Stimulated activated CD4-positive, alpha-beta T cell treated with anti-CD3 and anti-CD28 coated beads, TNF-alpha, amount 100 ng/mL, for 48 hours (primary cell): Measurements from ENCODE around the gene COL9A3.
A peak's percentile ranks its signal among the peaks of the same experiment; 100 is the strongest.

Experiments
- DNase-seq, 3 donors: peaks; one replicate each; pipeline ENCODE4 v3.0.0-alpha.2; 2020; ENCODE audit warnings: low read depth in 3 of 3

COL9A3 gene

DNA sequence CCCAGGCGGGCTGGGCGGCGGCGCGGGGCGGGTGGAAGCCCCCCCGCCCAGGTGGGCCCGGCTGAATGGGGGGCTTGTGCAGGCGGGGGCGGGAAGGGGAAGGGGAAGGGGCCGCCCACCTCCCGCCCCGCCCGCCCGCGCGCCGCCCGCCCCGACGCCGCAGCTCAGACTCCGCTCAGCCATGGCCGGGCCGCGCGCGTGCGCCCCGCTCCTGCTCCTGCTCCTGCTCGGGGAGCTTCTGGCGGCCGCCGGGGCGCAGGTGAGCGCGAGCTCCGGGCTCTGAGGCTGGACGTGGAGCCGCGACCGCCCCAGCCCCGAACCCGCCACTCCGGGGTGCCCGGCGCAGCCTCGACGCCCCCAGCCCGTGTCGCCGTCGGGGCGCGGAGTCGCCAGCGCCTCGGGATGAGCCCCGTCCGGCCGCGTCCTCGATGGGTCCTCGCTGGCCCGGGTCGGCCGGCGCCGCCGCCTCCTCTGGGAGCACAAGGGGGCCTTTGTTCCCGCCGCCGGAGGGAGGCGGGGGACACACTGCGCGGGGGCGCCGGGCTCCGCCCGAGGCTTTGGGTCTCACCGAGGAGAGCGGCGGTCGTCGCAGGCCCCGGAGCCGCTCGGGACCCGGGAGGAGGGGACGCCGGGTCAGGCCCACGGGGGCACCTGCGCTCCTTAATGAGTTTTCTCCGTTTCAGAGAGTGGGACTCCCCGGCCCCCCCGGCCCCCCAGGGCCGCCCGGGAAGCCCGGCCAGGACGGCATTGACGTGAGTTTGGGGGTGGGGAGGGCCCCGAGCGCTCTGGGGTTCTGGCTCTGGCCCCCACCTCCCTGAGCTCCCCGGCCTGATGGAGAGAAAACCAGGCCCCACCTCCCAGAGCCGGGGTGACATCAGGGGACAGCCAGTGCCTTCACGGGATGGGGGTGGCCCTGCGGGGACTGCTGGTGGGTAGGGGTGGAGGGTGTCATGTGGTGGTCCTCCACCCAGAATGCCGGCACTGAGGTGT lies at the start of gene COL9A3:
COL9A3 (plus strand) TSS at position 167 of the 990 bp plus-strand sequence; CDS start at position 182, 15 bp downstream.
- DNase-seq: no peak

DNA sequence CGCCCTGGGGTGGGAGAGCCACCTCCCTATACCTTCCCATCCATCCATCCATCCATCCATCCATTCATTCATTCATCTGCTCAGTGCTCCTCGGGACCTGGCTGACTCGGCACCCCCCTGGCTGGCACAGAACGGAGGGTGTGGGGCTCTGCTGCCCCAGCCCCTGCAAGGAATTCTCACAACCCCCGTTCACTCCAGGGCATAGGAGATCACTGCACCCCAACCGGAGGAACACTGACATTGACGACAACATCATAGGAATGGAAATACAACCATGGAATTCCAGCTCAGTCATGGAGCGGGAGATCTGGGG lies 48.7 kb upstream of the COL9A3 start:
- DNase-seq: no peak

DNA sequence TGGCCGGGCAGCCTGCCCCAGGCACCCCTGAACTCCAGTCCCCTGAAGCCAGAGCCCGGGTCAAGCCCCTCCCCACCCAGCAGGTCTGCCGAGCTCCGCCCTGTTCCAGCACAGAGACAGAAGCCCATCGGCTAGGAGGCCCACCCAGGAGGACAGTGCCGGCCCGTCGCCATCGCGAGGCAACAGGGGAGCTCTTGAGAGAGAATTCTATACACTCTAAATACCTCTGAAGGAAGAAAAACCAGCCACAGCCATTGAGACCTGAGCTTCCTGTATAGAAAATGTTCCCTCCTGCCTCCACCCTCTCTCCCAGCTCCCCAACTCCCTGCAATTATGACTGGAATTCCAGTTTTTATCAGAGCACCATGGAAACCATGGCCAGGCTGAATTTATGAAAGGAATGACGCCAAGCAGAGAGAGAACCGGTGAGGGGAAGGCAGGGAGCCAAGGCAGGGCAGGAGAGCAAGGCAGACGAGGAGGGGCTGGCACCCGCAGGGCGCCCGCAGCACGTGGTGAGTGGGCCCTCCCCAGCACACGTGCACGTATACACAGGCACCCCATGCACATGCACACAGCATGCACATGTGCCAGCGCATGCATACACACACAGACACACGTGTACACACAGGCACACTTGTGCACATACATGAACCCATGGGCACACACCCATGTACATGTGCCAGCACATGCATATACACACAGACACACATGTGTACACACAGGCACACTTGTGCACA lies 48.1 kb upstream of the COL9A3 start:
- no peak for DNase-seq

DNA sequence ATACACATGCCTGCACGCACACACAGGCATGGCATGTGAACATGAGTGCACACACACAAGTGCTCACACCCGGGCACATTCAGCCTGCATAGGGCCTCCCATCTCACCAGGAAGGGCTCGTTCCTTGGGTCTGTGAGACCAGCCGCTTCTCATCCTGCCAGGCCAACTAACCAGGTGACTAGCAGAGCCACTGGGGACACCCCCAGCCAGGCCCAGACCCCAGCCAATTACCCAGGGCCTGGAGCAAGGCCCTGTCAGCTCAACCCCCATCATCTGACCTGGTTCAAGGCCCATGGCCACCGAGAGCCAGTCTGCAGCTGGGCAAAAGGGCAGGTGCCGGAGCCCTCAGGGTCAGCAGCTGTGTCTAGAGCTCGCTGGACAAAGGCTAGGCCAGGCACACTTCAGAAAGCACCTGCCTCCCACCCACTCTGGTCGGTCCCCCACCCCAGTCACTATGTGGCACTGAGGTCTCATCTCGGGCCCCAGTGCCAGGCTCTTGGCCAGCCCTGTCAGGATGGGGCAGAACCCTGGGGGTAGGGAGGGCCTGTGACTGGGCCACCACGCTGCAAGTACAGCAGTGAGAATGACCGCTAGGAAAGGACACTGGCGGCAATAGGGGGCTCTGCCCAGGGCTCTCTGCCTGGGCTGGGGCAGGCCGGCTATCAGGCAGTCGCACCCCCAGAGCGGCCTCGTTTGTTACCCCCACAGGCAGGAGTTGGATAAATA lies 47.3 kb upstream of the COL9A3 start:
- no peak for DNase-seq

DNA sequence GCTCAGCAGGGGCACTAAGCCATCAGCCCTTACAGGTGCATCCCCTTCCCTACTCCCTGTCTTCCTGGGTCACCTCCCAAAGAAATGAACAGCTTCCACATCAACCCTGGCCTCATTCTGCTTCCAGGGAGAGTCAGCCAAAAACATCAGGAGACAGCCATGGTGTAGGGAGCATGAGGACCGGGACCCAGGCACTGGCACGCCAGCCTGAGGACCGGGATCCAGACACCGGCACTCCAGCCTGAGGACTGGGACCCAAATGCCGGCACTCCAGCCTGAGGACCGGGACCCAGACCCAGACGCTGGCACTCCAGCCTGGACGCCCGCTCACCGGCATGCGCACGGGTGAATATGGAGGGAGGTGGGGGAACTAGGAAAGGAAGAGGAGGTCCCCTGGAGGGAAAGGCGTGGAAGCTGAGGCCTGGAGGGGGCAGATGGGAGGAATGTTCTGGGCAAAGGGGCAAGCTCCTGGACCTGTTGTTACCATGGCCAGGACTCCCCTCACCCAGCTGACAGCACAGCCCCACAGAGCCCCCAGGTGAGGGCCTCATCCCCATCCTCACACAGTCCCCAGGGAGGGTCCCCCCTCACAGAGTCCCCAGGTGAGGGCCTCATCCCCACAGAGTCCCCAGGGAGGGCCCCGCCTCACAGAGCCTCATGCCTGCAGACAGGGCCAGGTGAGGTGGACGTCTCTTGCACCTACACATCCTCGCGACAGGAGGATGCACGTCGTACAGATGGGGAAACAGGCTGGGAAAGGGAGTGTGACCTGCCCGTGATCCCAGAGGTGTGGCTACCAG lies 46.5 kb upstream of the COL9A3 start:
- DNase-seq: no peak

DNA sequence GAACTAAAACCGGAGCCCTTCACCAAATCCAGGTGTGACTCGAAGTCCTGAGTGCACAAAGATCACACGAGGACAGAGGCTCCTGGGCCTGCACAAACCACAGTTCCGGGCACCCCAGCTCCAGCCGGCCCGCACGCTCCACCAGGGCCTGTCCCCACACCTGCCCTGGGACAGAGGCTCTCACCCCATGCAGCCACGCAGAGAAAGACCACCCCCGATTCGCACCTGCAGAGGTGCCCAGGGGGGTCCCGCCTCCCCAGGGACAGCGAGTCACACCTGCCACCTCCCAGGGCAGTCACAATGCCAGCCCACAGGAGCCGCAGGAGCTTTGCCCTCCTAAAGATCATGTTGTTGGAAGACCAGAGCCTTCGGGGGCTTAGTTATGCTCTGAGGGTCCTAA lies 45.9 kb upstream of the COL9A3 start:
- DNase-seq: no peak

DNA sequence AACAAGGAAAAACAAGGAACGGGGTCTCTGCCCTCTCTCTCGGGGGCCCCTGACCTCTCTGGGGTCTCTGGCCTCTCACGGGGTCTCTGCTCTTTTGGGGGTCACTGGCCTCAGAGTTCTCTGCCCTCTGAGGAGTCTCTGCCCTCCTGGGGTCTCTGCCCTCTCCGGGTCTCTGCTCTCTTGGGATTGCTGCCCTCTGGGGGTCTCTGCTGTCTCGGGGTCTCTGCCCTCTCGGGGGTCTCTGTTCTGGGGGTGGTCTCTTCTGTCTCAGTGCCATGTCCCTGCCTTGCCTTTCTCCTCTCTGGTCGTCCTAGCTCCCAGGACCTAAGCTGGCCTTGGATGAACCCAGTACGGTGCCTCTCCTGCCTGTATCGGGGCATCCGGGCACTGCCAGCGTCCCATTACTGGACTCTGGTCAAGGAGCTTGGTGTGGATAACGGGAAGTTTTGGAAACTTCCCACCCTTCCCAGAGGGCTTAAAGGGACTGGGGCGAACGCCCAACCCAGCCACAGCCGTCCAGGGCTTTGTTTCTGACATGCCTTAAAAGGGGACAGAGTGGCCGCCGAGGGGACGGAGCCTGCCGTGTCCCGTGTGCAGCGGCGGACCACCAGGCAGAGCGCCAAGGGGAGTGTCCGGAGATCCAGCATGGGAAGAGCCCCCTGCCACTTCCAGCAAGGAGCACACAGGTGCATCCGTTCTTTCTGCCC lies 45.3 kb upstream of the COL9A3 start:
- DNase-seq: no peak

DNA sequence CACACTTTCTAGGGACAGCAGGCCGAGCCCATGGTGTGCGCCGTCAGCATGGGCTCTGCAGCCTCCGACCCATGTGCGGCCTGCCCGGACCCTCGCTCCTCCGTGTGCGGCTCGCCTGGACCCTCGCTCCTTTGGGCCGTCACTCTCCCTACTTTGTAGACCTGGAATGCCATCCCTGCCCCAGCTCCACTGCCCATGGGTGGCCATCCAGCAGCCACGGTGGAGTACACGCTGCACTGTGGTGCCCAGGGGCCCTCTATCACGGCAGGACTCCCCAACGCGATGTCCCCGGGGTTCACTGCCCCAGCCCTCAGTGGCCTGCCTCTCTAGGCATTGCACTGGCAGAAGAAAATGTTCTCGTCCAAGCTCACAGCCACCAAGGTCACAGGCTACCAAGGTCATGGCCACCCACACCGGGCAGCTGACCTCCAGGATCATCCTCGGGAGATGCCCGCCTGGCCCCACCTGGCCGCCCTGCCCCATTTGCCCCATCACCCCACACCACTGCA lies 44.7 kb upstream of the COL9A3 start:
- DNase-seq: no peak

DNA sequence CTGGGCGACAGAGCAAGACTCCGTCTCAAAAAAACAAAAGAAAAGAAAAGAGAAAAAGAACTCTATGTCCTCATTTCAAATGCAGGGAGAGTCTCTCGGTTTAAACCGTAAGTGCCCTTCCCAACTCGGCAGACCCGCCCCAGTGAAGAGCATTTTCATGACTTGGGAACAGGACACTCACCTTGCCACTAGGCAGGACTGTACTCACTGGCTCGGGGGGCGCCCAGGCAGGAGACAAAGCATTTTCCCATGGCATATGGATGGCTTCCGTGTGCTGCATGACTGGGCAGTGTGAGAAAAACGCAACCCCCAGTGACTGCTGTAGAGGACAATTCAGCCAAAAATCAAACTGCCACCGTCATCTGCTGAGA lies 44.2 kb upstream of the COL9A3 start:
- no peak for DNase-seq

DNA sequence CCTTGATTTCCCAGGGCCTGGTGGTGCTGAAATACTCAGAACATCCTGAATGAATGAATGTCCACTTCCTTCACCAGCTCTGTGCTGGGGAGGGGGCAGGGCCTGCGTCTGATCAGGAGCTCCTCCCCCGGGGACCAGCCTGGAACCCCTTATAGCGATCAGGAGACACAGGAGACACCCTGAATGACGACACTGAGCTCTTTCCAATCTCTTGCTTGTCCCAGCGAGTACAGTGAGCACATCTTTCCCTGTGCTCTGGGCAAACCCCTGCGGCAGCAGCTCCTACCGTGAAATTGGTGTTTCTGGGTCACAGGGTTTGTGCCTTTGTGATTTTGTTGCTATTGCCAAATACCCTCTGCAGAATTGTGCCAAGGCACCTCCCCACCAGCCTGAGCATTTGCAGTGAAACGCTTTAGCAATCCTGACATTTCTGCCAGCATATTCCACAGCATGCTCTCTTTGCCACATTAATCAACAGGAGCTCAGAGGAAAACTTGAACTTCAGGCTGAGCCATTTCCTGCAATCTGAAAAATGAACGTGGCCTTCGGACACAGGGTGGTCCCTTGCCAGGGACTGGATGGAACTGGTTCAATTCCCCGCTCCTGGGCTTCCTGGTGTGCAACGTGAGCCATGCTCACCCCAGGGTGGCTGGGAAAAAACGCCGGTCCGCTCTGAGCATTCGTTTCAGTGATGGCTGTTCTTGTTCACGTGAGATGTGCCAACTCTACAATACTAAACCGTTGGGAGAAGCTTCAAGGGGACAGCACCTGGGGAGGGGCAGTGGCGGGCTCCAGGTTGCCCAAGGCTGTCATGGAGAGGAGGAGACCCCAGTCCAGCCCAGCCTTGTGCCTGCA lies 43.6 kb upstream of the COL9A3 start:
- DNase-seq: no peak

DNA sequence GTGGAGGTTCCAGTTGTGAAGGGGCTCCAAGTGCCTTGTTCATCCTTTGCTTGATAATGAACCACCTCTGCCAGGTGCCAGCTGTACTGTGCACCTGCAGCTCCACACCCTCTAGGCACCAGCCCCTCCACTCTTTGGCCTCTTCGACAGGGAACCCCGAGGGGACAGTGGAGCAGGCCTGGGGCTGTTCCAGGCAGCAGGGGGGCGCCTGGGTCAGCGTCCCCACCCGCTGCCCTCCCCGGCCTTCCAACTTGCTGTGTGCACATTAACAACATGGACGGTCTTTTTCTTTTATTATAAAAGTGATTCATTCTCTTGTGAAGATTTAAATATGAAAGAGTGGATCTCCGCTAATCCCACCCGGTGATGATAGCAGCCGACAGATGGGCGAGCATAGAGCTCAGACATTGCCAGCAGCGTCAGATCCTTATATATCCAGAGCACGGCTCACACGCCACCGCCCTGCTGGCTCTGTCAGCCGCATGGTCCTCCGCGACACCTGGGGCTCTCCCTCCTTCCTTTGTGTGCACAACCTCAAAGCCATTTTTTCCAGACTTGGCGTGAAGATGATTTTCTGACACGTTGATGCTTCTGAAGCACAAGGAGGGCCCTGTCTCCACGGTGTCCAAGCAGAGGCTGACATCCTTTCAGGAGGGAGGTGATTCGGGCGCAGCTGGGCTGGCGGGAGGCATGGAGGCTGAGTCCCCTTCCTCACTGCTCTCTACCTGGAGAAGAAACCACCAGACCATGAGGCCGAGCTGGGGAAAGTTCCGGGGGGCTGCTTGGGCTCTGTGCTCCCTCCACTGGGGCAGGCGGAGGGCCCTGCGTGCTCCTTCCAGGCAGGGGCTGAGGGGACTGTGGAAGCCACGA lies 42.8 kb upstream of the COL9A3 start:
- no peak for DNase-seq

DNA sequence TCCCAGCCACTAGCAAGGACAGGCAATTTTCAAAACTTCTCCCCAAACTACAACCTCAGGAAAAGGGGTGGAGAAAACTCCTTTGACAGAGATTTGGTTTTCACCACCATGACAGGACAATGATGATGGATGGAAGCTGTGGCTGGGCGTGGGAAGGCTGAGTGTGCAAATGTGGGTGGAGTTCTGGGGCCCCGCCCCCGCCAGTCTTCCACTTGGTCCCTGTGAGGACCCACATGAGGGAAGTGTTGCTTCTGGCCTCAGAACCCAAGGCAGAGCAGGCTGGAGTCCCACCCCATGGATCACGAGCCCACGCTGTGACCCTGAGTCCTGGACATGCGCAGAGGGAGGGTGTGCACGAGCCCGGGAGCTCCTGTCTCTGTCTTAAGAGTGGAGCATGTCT lies 42.1 kb upstream of the COL9A3 start:
- no peak for DNase-seq

DNA sequence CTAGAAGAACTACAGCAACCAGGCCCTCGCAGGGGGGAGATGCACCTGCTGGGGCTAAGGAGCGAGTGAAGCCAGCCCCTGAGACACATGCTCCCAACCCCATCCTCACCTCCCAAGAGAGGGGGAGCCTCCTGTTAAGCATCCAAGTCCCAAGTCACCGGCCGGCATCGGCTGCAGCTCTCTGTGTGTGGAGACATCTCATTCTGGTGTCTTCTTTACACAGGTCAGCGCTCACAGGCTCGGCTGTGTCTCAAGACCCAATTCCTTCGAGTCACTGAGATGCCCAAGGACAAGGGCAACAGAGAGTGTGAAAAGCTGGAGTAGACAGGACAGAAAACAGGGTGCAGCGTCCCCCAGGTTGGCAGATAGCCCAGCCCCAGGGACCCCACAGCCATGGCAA lies 41.6 kb upstream of the COL9A3 start:
- no peak for DNase-seq

DNA sequence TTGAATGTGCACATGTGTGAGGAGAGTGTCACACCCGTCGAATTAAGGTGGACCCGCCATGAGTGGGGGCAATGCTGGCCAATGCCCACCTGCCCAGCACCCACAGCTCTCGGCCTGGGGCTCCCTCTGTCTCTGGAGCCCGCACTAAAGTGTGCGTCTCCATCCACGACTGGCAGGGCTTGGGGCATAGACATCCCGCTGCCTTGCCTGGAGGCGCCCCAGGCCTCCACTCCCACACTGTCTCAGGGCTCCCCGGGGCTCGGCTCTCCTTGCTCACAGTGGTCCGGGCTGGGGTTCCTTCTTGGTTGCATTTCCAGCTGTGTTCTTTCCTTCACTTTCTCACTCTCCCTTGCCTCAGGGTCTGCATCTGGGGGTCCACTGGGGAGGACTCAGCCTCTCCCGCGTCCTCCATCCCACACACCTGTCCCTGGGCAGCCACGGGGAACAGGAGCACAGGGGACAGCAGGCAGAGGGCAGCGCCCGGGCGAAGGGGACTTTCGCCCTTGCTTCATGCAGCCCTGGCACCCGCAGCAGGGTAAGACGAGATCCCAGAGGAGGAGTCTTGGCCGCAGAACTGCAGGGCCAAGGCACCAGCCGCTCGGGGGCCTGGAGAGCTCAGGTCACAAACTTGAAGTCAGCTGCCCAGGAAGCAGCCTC lies 40.7 kb upstream of the COL9A3 start:
- DNase-seq: no peak

DNA sequence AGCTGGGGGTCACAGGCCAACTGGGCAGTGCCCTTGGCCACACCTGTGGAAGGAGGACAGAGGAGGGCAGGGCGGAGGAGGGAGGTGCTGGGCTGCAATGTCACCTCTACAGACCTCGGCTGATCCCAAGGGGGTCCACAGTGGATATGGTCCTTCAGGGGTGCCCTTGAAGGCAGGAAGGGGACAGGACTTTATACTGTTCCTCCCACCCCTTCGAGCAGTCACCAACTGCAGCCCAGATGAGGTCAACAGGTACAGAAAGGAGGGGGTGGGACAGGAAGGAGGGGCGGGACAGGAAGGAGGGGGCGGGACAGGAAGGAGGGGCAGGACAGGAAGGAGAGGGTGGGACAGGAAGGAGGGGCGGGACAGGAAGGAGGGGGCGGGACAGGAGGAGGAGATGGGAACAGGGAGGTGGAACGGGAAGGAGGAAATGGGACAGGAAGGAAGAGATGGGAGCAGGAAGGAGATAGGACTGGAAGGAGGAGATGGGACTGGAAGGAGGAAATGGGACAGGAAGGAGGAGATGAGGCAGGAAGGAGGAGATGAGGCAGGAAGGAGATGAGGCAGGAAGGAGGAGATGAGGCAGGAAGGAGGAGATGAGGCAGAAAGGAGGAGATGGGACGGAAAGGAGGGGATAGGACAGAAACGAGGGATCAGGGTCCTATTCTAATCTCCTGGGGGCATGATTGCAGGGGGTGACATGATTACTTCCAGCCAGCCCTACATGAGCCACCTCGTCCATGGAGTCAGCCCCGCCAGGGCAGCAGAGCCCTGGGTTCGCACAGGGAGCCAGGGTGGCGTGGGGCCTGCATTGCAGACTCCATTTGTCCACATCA lies 39.9 kb upstream of the COL9A3 start:
- DNase-seq: peak in 2 of 3 donors; percentile 42 to 51

DNA sequence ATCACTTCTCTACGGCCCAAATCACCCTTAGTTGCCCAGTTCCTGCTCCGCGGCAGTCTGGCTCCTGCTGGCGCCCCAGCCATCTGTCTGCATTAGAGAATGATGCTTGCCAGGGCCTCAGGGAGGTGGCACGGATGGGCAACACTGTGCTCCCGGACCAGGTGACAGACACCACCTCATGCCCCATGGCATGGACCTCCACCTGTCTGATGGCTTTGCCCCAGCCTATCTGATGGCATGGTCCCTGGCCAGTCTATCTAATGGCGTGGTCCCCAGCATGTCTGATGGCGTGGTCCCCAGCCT lies 39.4 kb upstream of the COL9A3 start:
- no peak for DNase-seq

DNA sequence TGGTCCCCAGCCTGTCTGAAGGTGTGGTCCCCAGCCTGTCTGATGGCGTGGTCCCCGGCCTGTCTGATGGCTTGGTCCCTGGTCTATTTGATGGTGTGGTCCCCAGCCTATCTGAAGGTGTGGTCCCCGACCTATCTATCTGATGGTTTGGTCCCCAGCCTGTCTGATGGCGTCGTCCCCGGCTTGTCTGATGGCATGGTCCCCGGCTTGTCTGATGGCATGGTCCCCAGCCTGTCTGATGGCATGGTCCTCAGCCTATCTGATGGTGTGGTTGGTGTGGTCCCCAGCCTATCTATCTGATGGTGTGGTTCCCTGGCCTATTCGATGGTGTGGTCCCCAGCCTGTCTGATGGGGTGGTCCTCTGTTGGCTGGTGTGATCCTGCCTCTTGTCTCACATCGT lies 38.8 kb upstream of the COL9A3 start:
- DNase-seq: no peak
